GM12872 (cell line): ENCODE data around the gene LIPM.

ENCODE experiments used
- CTCF ChIP-seq: IDR thresholded peaks from 3 replicates; pipeline ENCODE4 v1.5.1; 2011; ENCODE audit warnings: low read depth, mild to moderate bottlenecking, low read length, moderate library complexity; ENCODE audit not compliant: insufficient read depth

The LIPM gene

GRCh38 chr10:88832376-88832775 lies 29.8 kb downstream of the LIPM start:
- no peak for TF ChIP-seq CTCF

- no peak for TF ChIP-seq CTCF
Measured at GRCh38 chr10:88833156-88833555, 30.6 kb downstream of the LIPM start.

DNA sequence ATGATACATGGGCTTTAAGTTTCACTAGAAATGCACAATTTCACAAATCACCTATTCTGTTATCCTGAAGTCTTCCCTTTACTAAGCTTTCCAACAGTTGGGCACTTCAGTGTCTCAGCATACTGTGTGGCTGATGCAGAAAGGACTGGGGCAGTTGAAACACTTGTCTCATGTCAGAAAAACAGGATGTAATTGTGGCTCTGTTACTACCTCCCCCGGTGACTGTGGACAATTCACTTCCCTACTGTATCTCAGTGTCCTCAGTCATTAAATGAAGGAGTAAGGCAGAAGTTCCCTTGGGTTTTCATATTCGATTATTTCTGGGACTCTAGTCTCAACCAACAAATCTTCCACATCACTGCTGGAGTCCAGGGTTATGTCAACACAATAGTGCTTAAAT lies 31.2 kb downstream of the LIPM start:
- no peak for TF ChIP-seq CTCF

DNA sequence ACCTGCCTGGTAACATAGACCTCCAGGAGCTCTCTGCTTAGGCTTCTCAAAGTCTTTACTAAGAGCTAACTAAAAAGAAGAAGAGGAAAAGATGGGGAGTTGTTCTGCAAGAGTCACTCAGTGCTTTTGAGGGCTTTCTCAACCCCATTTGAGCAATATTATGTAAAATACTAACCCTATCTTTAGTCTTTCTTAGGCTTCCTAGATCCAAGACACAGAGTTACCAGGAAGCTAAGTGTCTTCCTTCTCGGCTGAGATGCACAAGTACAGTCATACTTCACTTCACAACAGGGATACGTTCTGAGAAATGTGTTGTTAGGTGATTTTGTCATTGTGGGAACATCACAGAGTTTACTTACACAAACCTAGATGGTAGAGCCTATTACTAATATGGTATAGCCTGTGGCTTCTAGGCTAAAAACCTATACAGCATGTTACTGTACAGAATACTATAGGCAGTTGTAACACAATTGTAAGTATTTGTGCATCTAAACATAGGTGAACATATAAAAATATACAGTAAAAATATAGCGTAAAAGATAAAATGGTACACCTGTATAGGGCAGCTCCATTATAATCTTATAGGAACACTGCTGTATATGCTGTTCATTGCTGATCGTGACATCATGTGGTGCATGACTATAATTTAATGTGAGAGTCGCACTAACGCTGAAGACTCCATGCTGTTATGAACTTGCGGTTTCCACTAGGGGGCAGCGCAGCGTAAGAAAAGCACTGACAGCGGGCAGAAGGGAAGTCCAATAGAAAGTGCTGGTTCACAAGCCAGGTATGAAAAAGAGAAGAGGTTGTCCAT lies 32.8 kb downstream of the LIPM start:
- peak; percentile 83 for TF ChIP-seq CTCF

GRCh38 chr10:88835910-88836221 lies 33.3 kb downstream of the LIPM start:
- TF ChIP-seq CTCF = no peak

- peak; percentile 5; the same call in 1 of the 3 replicates for TF ChIP-seq CTCF
Measured at GRCh38 chr10:88838766-88839350, 36.3 kb downstream of the LIPM start.

GRCh38 chr10:88840104-88840503 lies 37.6 kb downstream of the LIPM start:
- TF ChIP-seq CTCF = no peak
